ACC112 (cell line): Measurements from ENCODE around the gene RIBC2.
"Not testable (repeated sequence)": the region's sequence is repeated elsewhere in the genome, so short reads cannot be mapped to it uniquely, and the experiment has no call there.

Experiments
- H2AFZ ChIP-seq: fragments of 200-600 bp; sonication (generic); one replicate; pipeline ENCODE4 v1.6.0; 2017; ENCODE audit warnings: antibody characterized with exemption, low read length; ENCODE audit not compliant: unreplicated experiment
- H3K27ac ChIP-seq: fragments of 200-600 bp; sonication (generic); 2 replicates; pipeline ENCODE4 v1.5.1; 2014; ENCODE audit warnings: low read depth, mild to moderate bottlenecking, antibody characterized with exemption, low read length, moderate library complexity
- H3K27me3 ChIP-seq: fragments of 200-600 bp; sonication (generic); 2 replicates; pipeline ENCODE4 v1.6.1; 2014; ENCODE audit warnings: mild to moderate bottlenecking, antibody characterized with exemption, low read length, moderate library complexity, mixed read lengths; ENCODE audit not compliant: insufficient read depth
- H3K36me3 ChIP-seq: fragments of 200-600 bp; sonication (generic); 2 replicates; pipeline ENCODE4 v1.6.1; 2016; ENCODE audit warnings: mild to moderate bottlenecking, antibody characterized with exemption, low read length, moderate library complexity, mixed read lengths; ENCODE audit not compliant: insufficient read depth
- H3K4me1 ChIP-seq: fragments of 200-600 bp; sonication (generic); one replicate; pipeline ENCODE4 v1.6.1; 2016; ENCODE audit warnings: low read length, mixed read lengths; ENCODE audit not compliant: insufficient read depth, unreplicated experiment, control insufficient read depth
- H3K4me3 ChIP-seq: fragments of 200-600 bp; sonication (generic); 2 replicates; pipeline ENCODE4 v1.5.1; 2014; ENCODE audit warnings: mild to moderate bottlenecking, low read depth, low read length
- H3K79me2 ChIP-seq: fragments of 200-600 bp; sonication (generic); one replicate; pipeline ENCODE4 v1.6.0; 2016; ENCODE audit warnings: low read length; ENCODE audit not compliant: control insufficient read depth, unreplicated experiment, insufficient read depth

Gene RIBC2

GRCh38 chr22:45435544-45436139 is 22.1 kb downstream of the RIBC2 start:
- H3K27me3 ChIP-seq = no peaks in the 10 kb centered on the region
- no peaks in the 10 kb centered on the region for H3K79me2 ChIP-seq
- no peaks in the 10 kb centered on the region for H3K36me3 ChIP-seq
- H2AFZ ChIP-seq = peak overlapping the region; percentile 83
- H3K4me1 ChIP-seq = no peaks in the 10 kb centered on the region
- no peak overlapping the region for H3K4me3 ChIP-seq
- H3K27ac ChIP-seq = no peak overlapping the region

GRCh38 chr22:45436871-45437517 is 23.5 kb downstream of the RIBC2 start:
- H2AFZ ChIP-seq, H3K27me3 ChIP-seq, H3K4me3 ChIP-seq, H3K27ac ChIP-seq, H3K36me3 ChIP-seq, H3K79me2 ChIP-seq, H3K4me1 ChIP-seq: not testable (repeated sequence)

DNA sequence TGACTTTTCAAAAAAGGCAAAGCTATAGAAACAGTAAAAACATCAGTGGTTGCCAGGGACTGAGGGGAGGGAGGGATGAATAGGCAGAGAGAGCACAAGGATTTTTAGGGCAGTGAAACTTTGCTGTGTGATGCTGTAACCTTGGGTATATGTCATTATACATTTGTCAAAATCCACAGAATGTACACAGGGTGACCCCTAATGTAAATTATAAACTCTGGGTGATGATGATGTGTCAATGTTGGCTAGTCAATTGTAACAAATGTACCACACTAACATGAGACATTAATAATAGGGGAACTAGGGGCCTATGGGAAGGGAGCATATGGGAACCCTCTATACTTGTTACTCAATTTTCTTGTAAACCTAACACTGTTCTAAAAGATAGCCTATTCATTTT is 24.8 kb downstream of the RIBC2 start:
- no peaks in the 10 kb centered on the region for H3K36me3 ChIP-seq
- no peak overlapping the region for H2AFZ ChIP-seq
- no peak overlapping the region for H3K27ac ChIP-seq
- no peaks in the 10 kb centered on the region for H3K79me2 ChIP-seq
- H3K27me3 ChIP-seq = no peaks in the 10 kb centered on the region
- no peak overlapping the region for H3K4me3 ChIP-seq
- H3K4me1 ChIP-seq = no peaks in the 10 kb centered on the region

- not testable (repeated sequence) for H3K36me3 ChIP-seq, H3K27ac ChIP-seq, H2AFZ ChIP-seq, H3K4me1 ChIP-seq, H3K79me2 ChIP-seq, H3K27me3 ChIP-seq, H3K4me3 ChIP-seq
Measured at GRCh38 chr22:45440688-45441087, 27.2 kb downstream of the RIBC2 start.

DNA sequence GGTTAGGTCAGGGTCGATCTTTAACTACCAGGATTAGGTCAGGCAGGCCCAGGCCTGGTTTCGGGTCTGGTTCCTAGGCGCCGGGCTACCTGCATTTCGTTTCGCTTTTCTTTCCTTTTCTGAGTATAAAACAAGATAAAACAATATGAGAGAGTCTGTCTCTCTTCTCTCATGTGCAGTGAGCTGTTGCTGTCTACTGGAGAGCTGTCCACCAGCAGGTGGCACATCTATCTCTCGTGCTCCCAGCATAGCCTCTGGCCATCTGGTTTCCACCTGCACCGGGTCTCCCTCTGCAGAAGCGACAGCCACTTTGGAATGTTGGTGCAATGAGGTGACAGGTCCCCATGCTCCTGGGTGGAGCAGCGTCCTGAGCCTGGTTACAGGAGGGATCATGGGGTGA is 27.6 kb downstream of the RIBC2 start:
- Histone ChIP-seq H3K4me1 (no peaks in the 10 kb centered on the region), H3K79me2 (no peaks in the 10 kb centered on the region), H3K36me3 (no peaks in the 10 kb centered on the region), H2AFZ (no peak overlapping the region), H3K27ac (no peak overlapping the region), H3K27me3 (no peaks in the 10 kb centered on the region), H3K4me3 (no peak overlapping the region)

GRCh38 chr22:45442116-45442515 is 28.6 kb downstream of the RIBC2 start:
- Histone ChIP-seq H3K79me2 (no peaks in the 10 kb centered on the region), H3K36me3 (no peaks in the 10 kb centered on the region), H3K27me3 (no peaks in the 10 kb centered on the region), H3K27ac (no peak overlapping the region), H2AFZ (no peak overlapping the region), H3K4me3 (no peak overlapping the region), H3K4me1 (no peaks in the 10 kb centered on the region)

- Histone ChIP-seq H3K36me3 (no peaks in the 10 kb centered on the region), H3K27ac (no peak overlapping the region), H2AFZ (no peak overlapping the region), H3K79me2 (no peaks in the 10 kb centered on the region), H3K4me3 (no peak overlapping the region), H3K4me1 (no peaks in the 10 kb centered on the region), H3K27me3 (no peaks in the 10 kb centered on the region)
Measured at GRCh38 chr22:45444168-45444567, 30.7 kb downstream of the RIBC2 start.

- Histone ChIP-seq H3K27ac (no peak overlapping the region), H3K36me3 (no peaks in the 10 kb centered on the region), H3K27me3 (no peaks in the 10 kb centered on the region), H3K4me1 (no peaks in the 10 kb centered on the region), H3K4me3 (no peak overlapping the region), H3K79me2 (no peaks in the 10 kb centered on the region), H2AFZ (no peak overlapping the region)
Measured at GRCh38 chr22:45445031-45445710, 31.7 kb downstream of the RIBC2 start.

DNA sequence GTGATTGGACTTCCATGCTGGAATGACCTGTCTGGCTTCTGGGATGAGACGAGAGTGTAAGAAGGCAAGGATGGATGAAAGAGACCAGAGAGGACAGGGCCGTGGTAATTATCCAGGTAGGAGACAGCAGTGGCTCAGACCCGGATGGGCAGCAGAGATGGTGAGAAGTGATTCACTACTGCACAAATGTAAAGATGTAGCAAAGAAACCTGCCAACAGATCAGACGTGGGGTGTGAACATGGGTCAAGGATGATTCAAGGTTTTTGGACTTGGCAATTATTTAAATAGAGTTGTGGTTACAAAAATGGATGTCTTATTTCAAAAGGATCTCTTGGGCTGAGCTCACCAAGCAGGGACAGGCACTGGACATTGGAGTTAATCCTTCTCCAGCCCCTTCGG is 32.7 kb downstream of the RIBC2 start:
- H3K79me2 ChIP-seq = no peaks in the 10 kb centered on the region
- H3K27me3 ChIP-seq = no peaks in the 10 kb centered on the region
- H3K27ac ChIP-seq = no peak overlapping the region
- no peak overlapping the region for H3K4me3 ChIP-seq
- H2AFZ ChIP-seq = no peak overlapping the region
- H3K4me1 ChIP-seq = no peaks in the 10 kb centered on the region
- no peaks in the 10 kb centered on the region for H3K36me3 ChIP-seq

DNA sequence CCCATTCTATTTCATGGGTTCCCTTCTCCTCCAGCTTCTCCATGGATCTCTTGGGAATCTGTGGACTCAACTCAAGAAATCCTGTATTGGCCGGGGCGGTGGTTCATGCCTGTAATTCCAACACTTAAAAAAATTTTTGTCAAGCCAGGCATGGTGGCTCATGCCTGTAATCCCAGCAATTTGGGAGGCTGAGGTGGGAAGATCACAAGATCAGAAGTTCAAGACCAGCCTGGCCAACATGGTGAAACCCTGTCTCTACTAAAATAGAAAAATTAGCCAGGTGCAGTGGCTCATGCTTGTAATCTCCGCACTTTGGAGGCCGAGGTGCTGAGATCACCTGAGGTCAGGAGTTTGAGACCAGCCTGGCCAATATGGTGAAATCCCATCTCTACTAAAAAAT is 34.1 kb downstream of the RIBC2 start:
- not testable (repeated sequence) for H3K36me3 ChIP-seq, H3K4me1 ChIP-seq, H3K79me2 ChIP-seq, H3K27ac ChIP-seq, H3K4me3 ChIP-seq, H2AFZ ChIP-seq, H3K27me3 ChIP-seq

GRCh38 chr22:45448431-45448830 is 34.9 kb downstream of the RIBC2 start:
- Histone ChIP-seq H3K79me2 (no peaks in the 10 kb centered on the region), H2AFZ (no peak overlapping the region), H3K36me3 (no peaks in the 10 kb centered on the region), H3K4me1 (no peaks in the 10 kb centered on the region), H3K27me3 (no peaks in the 10 kb centered on the region), H3K4me3 (no peak overlapping the region), H3K27ac (no peak overlapping the region)
